Type B pancreatic cell (in vitro differentiated cells): ENCODE results near the gene PCDHB9. TPM values are rescaled to one million over a fixed set of nuclear protein-coding genes. Genes with fewer than 3 reads are reported as not detected.
"Not testable (repeated sequence)": the region's sequence is repeated elsewhere in the genome, so short reads cannot be mapped to it uniquely, and the experiment has no call there.

Experiments
- DNase-seq: peaks from one replicate; pipeline ENCODE4 v3.0.0; 2021; ENCODE audit warnings: mixed read lengths; ENCODE audit not compliant: unreplicated experiment; ENCODE audit errors: extremely low spot score
- H3K27ac Mint-ChIP-seq: 2 replicates; pipeline ENCODE4 v1.8.0; 2021; ENCODE audit warnings: mild to moderate bottlenecking, mixed read lengths
- H3K27me3 Mint-ChIP-seq: 2 replicates; pipeline ENCODE4 v1.8.0; 2021; ENCODE audit warnings: mixed read lengths
- H3K36me3 Mint-ChIP-seq: 2 replicates; pipeline ENCODE4 v1.8.0; 2021; ENCODE audit warnings: mixed read lengths
- H3K4me1 Mint-ChIP-seq: one replicate; pipeline ENCODE4 v1.8.0; 2021; ENCODE audit warnings: mixed read lengths; ENCODE audit not compliant: unreplicated experiment
- H3K4me3 Mint-ChIP-seq: 2 replicates; pipeline ENCODE4 v1.8.0; 2021; ENCODE audit warnings: mild to moderate bottlenecking, mixed read lengths
- H3K9me3 Mint-ChIP-seq: 2 replicates; pipeline ENCODE4 v1.8.0; 2021; ENCODE audit warnings: mixed read lengths
- total RNA-seq: library from RNA; stranded (reverse); gene quantifications from 2 replicates; pipeline ENCODE4 v1.2.1, GENCODE V29; 2021; ENCODE audit warnings: low replicate concordance
- TF ChIP-seq, protein P1 (sequence below): fragments of 200-600 bp; sonication (generic); conservative IDR thresholded peaks from 2 replicates; pipeline ENCODE4 v1.5.0; 2021; ENCODE audit warnings: antibody characterized with exemption, mild to moderate bottlenecking

The PCDHB9 gene
- total RNA-seq, 1 donor from 2014 or later: 2.8 TPM

DNA sequence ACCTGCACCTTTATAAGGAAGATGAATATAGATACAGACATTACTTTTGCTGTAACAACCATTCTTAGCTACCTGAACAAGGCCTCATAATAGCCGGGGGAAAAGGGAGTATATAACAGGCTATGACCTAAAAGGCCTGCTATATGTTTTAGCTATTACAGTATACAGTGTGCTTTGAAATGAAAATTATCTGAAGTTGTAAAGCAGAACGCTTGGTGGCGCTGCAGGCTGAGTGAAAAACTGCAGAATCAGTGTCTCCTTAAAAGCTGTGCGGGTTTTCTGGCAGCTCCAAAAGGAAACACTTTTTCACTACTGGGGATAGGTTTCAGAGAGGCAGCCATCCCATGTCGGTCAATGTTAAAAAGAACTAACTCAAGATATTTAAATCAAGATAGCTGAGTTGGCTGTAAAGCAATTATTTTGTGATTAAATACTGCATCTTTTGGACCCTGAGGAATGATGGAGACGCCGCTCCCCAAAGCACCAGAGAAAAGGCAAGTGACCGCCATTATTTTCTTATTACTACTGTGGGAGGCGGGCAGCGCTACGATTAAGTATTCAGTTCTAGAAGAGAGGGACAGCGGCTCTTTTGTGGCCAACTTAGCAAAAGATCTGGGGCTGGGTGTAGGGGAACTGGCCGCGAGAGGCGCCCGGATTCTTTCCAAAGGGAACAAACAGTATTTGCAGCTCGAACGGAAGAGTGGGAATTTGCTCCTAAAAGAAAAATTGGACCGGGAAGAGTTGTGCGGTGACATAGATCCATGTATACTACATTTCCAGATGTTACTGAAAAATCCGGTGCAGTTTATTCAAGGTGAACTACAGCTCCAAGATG lies 31.2 kb upstream of the PCDHB9 start:
- no peaks in the 10 kb centered on the region for H3K36me3 Mint-ChIP-seq

GRCh38 chr5:141157356-141157755 lies 29.6 kb upstream of the PCDHB9 start:
- DNase-seq: not testable (repeated sequence)

More for the DNA sequence above, 31.2 kb upstream of the PCDHB9 start:
- Mint-ChIP-seq H3K4me1 (no peaks in the 10 kb centered on the region), H3K27me3 (no peaks in the 10 kb centered on the region), H3K4me3 (no peak overlapping the region), H3K27ac (no peak overlapping the region), H3K9me3 (peaks cover 10% of the 10 kb centered on the region)
- no peak for DNase-seq
- TF ChIP-seq, protein P1, sequence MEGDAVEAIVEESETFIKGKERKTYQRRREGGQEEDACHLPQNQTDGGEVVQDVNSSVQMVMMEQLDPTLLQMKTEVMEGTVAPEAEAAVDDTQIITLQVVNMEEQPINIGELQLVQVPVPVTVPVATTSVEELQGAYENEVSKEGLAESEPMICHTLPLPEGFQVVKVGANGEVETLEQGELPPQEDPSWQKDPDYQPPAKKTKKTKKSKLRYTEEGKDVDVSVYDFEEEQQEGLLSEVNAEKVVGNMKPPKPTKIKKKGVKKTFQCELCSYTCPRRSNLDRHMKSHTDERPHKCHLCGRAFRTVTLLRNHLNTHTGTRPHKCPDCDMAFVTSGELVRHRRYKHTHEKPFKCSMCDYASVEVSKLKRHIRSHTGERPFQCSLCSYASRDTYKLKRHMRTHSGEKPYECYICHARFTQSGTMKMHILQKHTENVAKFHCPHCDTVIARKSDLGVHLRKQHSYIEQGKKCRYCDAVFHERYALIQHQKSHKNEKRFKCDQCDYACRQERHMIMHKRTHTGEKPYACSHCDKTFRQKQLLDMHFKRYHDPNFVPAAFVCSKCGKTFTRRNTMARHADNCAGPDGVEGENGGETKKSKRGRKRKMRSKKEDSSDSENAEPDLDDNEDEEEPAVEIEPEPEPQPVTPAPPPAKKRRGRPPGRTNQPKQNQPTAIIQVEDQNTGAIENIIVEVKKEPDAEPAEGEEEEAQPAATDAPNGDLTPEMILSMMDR: peak; percentile 28

GRCh38 chr5:141157901-141158300 lies 29.1 kb upstream of the PCDHB9 start:
- not testable (repeated sequence) for H3K27me3 Mint-ChIP-seq, H3K4me3 Mint-ChIP-seq, H3K36me3 Mint-ChIP-seq, H3K27ac Mint-ChIP-seq, DNase-seq, H3K4me1 Mint-ChIP-seq
- peaks cover 10% of the 10 kb centered on the region for H3K9me3 Mint-ChIP-seq

More at GRCh38 chr5:141157356-141157755, 29.6 kb upstream of the PCDHB9 start:
- peaks cover 10% of the 10 kb centered on the region for H3K9me3 Mint-ChIP-seq
- H3K27ac Mint-ChIP-seq, H3K27me3 Mint-ChIP-seq, H3K36me3 Mint-ChIP-seq, H3K4me3 Mint-ChIP-seq, H3K4me1 Mint-ChIP-seq: not testable (repeated sequence)

DNA sequence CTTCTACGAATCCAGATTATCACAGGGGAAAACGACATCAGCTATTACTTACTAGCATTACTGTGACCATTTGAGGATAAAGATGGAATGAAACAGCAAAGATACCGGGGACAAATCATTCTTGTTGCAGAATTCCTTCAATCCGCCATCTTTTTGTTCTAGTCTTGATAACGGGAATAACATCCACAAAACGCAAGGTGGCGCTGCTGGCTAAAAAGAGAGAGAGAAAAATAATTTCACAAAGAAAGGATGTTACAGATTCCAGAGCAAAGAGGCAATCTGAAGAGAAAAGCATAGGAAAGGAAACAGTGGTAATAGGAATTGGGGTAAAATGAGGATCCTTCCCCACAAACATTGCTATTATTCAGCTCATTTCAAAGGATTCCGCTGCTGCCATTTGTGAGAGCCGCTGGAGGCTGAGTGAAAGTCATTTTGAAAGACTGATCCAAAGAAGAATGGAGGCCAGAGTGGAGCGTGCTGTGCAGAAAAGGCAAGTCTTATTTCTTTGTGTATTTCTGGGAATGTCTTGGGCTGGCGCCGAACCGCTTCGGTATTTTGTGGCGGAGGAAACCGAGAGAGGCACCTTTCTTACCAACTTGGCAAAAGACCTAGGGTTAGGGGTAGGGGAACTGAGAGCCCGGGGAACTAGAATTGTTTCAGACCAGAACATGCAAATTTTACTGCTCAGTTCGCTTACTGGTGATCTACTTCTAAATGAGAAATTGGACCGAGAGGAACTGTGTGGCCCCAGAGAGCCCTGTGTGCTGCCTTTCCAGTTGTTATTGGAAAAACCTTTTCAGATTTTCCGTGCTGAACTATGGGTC lies 14.4 kb upstream of the PCDHB9 start, which contains the start of gene PCDHB7:
Gene PCDHB7, plus strand, starts transcription at position 264 of the 824 bp plus-strand sequence. Its CDS starts 192 bp downstream, at position 456.
- no peaks in the 10 kb centered on the region for H3K27me3 Mint-ChIP-seq
- TF ChIP-seq, protein P1: peak; percentile 60
- no peaks in the 10 kb centered on the region for H3K36me3 Mint-ChIP-seq
- no peaks in the 10 kb centered on the region for H3K4me1 Mint-ChIP-seq
- no peak for DNase-seq
- no peak within 1 kb of the TSS for H3K27ac Mint-ChIP-seq
- H3K4me3 Mint-ChIP-seq: no peak within 1 kb of the TSS
- H3K9me3 Mint-ChIP-seq: peaks cover 5% of the 10 kb centered on the region

- H3K27me3 Mint-ChIP-seq, DNase-seq, H3K36me3 Mint-ChIP-seq, H3K9me3 Mint-ChIP-seq, H3K4me1 Mint-ChIP-seq, H3K4me3 Mint-ChIP-seq, H3K27ac Mint-ChIP-seq: not testable (repeated sequence)
These were observed 12.5 kb upstream of the PCDHB9 start for GRCh38 chr5:141174291-141175104.

DNA sequence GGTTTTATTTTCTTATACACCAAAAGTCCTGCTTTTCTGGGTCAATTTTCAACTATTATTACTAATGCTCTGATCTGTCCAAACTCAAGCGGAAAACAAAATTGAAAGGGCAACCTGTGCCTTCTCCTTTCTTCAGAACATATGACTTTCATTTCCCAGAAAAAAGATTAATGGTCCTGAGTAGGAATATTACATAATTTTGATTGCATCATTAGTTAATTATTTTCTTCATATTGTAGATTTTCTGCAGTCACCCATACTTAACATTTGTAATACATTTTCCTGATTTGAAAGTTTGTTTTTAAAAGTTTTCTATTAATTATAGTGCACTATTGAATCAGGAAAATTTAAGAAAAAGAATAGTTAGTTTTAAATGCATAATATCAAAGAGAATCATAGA lies 11.0 kb upstream of the PCDHB9 start:
- H3K4me3 Mint-ChIP-seq: no peak overlapping the region
- H3K9me3 Mint-ChIP-seq: no peaks in the 10 kb centered on the region
- TF ChIP-seq, protein P1: no peak
- H3K27me3 Mint-ChIP-seq: no peaks in the 10 kb centered on the region
- DNase-seq: no peak
- H3K4me1 Mint-ChIP-seq: no peaks in the 10 kb centered on the region
- H3K36me3 Mint-ChIP-seq: no peaks in the 10 kb centered on the region
- no peak overlapping the region for H3K27ac Mint-ChIP-seq

DNA sequence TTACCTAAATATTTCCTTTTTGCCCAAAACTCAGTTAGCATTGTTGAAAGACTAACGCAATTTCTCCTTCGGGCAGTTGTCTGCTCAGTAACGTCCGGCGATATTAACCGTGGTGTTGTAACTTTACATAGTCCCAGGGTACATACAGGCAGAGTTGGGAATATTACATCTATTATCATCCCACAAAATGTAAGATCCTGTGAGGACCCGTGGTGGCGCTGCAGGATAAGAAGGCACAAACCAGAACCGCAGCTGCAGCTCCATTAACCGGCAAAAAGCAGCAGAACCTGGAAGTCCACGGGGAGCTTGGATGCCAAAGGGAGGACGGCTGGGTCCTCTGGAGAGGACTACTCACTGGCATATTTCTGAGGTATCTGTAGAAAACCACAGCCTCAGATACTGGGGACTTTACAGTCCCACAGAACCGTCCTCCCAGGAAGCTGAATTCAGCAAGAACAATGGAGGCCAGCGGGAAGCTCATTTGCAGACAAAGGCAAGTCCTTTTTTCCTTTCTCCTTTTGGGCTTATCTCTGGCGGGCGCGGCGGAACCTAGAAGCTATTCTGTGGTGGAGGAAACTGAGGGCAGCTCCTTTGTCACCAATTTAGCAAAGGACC lies 9.3 kb upstream of the PCDHB9 start, which contains the start of gene PCDHB8:
Gene PCDHB8, plus strand, starts transcription at position 214 of the 615 bp plus-strand sequence. Its CDS starts 245 bp downstream, at position 459.
- not testable (repeated sequence) for H3K27ac Mint-ChIP-seq, H3K4me1 Mint-ChIP-seq, DNase-seq, H3K36me3 Mint-ChIP-seq, H3K4me3 Mint-ChIP-seq, H3K27me3 Mint-ChIP-seq, H3K9me3 Mint-ChIP-seq

GRCh38 chr5:141179371-141179770 lies 7.6 kb upstream of the PCDHB9 start:
- DNase-seq, H3K27me3 Mint-ChIP-seq, H3K27ac Mint-ChIP-seq, H3K4me3 Mint-ChIP-seq, H3K4me1 Mint-ChIP-seq, H3K9me3 Mint-ChIP-seq, H3K36me3 Mint-ChIP-seq: not testable (repeated sequence)

GRCh38 chr5:141179876-141180275 lies 7.1 kb upstream of the PCDHB9 start:
- H3K9me3 Mint-ChIP-seq, H3K4me3 Mint-ChIP-seq, DNase-seq, H3K27me3 Mint-ChIP-seq, H3K4me1 Mint-ChIP-seq, H3K27ac Mint-ChIP-seq: not testable (repeated sequence)
- H3K36me3 Mint-ChIP-seq: peaks cover 11% of the 10 kb centered on the region
